ENCODE results near the gene RCAN2.

The RCAN2 gene

GRCh38 chr6:46271107-46271506 lies 220.1 kb downstream of the RCAN2 start:
- DNase-seq (ENCODE audit: low read depth), result no peak
- no peak for TF ChIP-seq CTCF (conservative IDR thresholded peaks at IDR 0.05; ENCODE audit: low read length)
- no peak overlapping the region for H3K4me3 ChIP-seq (ENCODE audit: low read length)

GRCh38 chr6:46270336-46270735 lies 220.9 kb downstream of the RCAN2 start:
- DNase-seq (ENCODE audit: low read depth), result no peak
- TF ChIP-seq CTCF (conservative IDR thresholded peaks at IDR 0.05; ENCODE audit: low read length), result no peak

DNA sequence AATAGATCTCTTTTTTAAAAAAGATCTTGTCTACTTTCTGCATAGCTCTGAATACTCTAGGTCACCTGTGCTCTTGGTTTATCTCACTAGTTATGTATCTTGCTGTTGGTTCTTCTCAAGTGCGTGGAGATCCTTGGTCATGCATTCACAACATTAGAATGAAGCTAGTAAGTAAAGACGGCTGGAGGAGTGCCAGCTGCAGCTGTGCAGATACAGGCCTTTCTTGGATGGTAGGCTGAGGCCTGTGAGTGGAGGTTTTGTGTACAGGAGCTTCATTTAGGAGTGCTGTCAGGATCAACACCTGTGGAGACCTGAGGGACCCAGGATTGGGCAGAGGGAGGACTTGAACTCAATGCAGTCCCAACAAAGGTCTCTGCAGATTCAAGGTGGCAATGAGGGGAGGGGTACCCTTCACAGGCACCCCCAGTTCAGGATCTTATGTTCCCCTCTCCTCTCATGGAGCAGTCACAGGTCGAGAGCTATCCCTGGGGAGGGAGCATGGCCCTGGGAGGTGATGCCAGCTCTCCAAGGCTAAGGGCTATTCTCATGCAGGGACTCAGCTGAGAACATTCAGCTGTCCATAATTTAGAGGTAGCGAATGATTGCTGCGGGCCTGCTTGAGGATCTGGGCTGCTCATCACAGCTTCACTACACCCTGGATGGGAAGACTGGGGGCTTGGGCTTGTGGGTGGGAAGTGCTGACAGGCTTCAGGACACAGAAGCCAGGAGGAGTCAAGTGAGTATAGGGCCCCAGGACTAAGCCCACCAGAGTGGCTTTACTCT lies 221.6 kb downstream of the RCAN2 start:
- DNase-seq (ENCODE audit: low read depth), result no peak
- H3K4me3 ChIP-seq (ENCODE audit: low read length), result no peak overlapping the region
- TF ChIP-seq CTCF (conservative IDR thresholded peaks at IDR 0.05; ENCODE audit: low read length), result no peak

More at GRCh38 chr6:46270336-46270735, 220.9 kb downstream of the RCAN2 start:
- no peak overlapping the region for H3K4me3 ChIP-seq (ENCODE audit: low read length)

- TF ChIP-seq CTCF (conservative IDR thresholded peaks at IDR 0.05; ENCODE audit: low read length), result no peak
Observed at GRCh38 chr6:46267515-46267914, 223.7 kb downstream of the RCAN2 start.

GRCh38 chr6:46265373-46265772 lies 225.9 kb downstream of the RCAN2 start:
- no peak overlapping the region for H3K4me3 ChIP-seq (ENCODE audit: low read length)
- no peak for DNase-seq (ENCODE audit: low read depth)
- TF ChIP-seq CTCF (conservative IDR thresholded peaks at IDR 0.05; ENCODE audit: low read length), result no peak

More at GRCh38 chr6:46267515-46267914, 223.7 kb downstream of the RCAN2 start:
- DNase-seq (ENCODE audit: low read depth), result no peak
- no peak overlapping the region for H3K4me3 ChIP-seq (ENCODE audit: low read length)

DNA sequence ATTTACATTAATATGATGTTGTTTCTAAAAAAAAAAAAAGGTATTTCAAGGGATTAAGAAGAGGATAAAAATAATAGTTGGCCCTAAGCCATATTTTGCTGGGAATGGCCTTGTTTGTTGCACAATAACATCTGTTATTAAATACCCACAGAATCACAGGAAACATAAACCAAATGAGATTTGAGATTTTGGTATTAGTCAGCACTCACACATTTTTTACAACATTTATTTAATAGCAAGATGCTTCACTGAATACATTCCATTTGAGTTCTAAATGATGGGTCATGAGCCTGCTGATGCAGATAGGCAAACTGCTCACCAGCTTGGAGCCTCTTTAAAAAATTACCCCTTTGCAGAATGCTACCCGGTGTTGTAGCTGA lies 227.6 kb downstream of the RCAN2 start:
- peak; percentile 97 for DNase-seq (ENCODE audit: low read depth)
- TF ChIP-seq CTCF (conservative IDR thresholded peaks at IDR 0.05; ENCODE audit: low read length), result no peak
- H3K4me3 ChIP-seq (ENCODE audit: low read length), result no peak overlapping the region

Data from AG10803 (cell line).